ENCODE measurements around the gene AGAP1. TPM values are rescaled to one million over a fixed set of nuclear protein-coding genes. Genes with fewer than 3 reads are reported as not detected.

Gene AGAP1
- total RNA-seq, 2 donors from 2014 or later = 16.1 to 40.1 TPM

DNA sequence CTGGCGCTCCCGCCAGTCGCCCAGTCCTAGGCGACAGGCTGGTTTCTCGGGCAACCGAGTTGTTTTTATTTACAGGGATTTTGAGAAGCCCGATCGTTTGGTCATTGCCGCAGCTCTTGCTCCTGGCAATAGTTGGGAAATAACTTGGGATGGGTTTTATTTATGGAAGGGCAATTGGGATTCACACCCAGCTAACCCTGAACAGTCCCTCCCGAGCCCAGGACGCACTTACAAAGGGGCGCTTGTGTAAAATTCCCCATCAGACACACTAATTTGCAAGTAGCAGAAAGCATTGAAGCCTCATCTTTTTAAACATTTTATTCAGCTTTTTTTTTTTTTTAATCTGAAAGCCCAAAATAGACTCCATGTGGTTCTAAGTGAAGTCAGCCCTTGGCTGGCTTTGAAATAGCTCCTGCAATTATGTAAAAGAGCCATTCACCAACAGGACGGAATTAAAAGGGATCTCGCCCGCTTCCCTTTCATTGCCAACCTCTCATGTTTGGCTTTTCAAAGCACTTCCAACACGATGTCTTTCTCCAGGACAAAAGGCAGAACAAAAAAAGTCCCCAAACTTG, 677.9 kb downstream of the AGAP1 start:
- no peak overlapping the region for H3K4me3 ChIP-seq
- intact Hi-C loops (cut with DNase I) = no loop called here
- 11% methylated on average over 16 of the region's 16 CpGs for WGBS
- no peak for DNase-seq (ENCODE audit: low spot score)
- TF ChIP-seq, protein P1, sequence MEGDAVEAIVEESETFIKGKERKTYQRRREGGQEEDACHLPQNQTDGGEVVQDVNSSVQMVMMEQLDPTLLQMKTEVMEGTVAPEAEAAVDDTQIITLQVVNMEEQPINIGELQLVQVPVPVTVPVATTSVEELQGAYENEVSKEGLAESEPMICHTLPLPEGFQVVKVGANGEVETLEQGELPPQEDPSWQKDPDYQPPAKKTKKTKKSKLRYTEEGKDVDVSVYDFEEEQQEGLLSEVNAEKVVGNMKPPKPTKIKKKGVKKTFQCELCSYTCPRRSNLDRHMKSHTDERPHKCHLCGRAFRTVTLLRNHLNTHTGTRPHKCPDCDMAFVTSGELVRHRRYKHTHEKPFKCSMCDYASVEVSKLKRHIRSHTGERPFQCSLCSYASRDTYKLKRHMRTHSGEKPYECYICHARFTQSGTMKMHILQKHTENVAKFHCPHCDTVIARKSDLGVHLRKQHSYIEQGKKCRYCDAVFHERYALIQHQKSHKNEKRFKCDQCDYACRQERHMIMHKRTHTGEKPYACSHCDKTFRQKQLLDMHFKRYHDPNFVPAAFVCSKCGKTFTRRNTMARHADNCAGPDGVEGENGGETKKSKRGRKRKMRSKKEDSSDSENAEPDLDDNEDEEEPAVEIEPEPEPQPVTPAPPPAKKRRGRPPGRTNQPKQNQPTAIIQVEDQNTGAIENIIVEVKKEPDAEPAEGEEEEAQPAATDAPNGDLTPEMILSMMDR (IDR thresholded peaks at IDR 0.05) = no peak
- no peak for TF ChIP-seq POLR2AphosphoS5 (IDR thresholded peaks at IDR 0.05)
- TF ChIP-seq POLR2A (IDR thresholded peaks at IDR 0.05) = no peak
- no peaks in the 10 kb centered on the region for H3K9me3 ChIP-seq
- peaks cover 10% of the 10 kb centered on the region for H3K4me1 ChIP-seq (replicated peaks)
- no peak overlapping the region for H3K27ac ChIP-seq
- no peaks in the 10 kb centered on the region for H3K36me3 ChIP-seq
- H3K27me3 ChIP-seq (replicated peaks; ENCODE audit: insufficient read depth) = peaks cover 60% of the 10 kb centered on the region

DNA sequence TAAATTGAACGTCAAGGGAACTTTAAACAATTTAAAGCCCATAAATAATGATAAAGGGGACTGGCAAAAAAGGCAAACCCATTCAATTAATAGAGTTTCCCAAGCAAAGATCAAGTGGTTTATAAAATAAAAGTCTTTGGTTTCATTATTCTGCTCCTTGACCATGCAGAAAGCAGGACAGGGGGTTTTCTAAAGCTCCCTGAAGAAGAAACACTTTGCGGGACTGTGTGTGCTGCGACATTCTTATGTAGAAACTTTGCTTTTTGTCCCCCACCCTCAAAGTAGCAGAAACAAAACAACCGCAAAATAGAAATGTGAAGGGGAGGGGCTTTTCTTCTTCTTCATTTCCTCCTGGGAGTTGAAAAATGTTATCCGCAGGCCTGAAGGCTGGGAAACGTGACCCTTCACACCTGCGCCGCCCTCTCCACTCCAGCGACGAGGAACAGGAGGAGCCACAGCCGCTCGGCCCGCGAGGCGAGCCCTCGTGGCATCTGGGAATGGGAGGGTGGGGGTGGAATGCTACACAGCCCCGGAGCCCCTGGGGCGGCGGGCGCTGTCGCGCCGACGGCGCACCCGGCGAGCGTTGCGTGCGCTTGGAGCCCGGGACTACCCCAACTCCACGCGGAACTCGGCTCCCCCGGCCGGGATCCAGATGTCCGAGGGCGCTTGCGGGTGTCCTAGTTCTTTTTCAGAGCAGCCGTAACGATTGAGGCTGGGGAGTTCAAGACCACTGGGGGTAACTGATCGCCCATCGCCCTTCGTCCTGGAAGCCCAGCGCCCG, 678.6 kb downstream of the AGAP1 start:
- Histone ChIP-seq H3K9me3 (no peaks in the 10 kb centered on the region), H3K27me3 (replicated peaks; ENCODE audit: insufficient read depth) (peaks cover 62% of the 10 kb centered on the region), H3K27ac (no peak overlapping the region), H3K4me1 (replicated peaks) (peaks cover 3% of the 10 kb centered on the region), H3K36me3 (no peaks in the 10 kb centered on the region), H3K4me3 (no peak overlapping the region)
- DNase-seq (ENCODE audit: low spot score) = no peak
- intact Hi-C loops (cut with DNase I) = no loop called here
- whole genome bisulfite sequencing = 7% methylated on average over 46 of the region's 46 CpGs
- TF ChIP-seq, protein P1 (IDR thresholded peaks at IDR 0.05) = no peak
- TF ChIP-seq POLR2AphosphoS5 (IDR thresholded peaks at IDR 0.05) (no peak), POLR2A (IDR thresholded peaks at IDR 0.05) (no peak)

- Histone ChIP-seq H3K27me3 (replicated peaks; ENCODE audit: insufficient read depth) (peaks cover 62% of the 10 kb centered on the region), H3K27ac (no peak overlapping the region), H3K4me1 (replicated peaks) (no peaks in the 10 kb centered on the region), H3K9me3 (no peaks in the 10 kb centered on the region), H3K36me3 (no peaks in the 10 kb centered on the region), H3K4me3 (no peak overlapping the region)
- DNase-seq (ENCODE audit: low spot score) = no peak
- intact Hi-C loops (cut with DNase I) = no loop called here
- TF ChIP-seq POLR2A (IDR thresholded peaks at IDR 0.05) (no peak), POLR2AphosphoS5 (IDR thresholded peaks at IDR 0.05) (no peak)
- TF ChIP-seq, protein P1 (IDR thresholded peaks at IDR 0.05) = no peak
- 4% methylated on average over 55 of the region's 62 CpGs for WGBS
Measured at GRCh38 chr2:236173036-236173728, 679.3 kb downstream of the AGAP1 start.

- no peak for DNase-seq (ENCODE audit: low spot score)
- Histone ChIP-seq H3K4me3 (no peak overlapping the region), H3K36me3 (no peaks in the 10 kb centered on the region), H3K9me3 (no peaks in the 10 kb centered on the region), H3K27ac (no peak overlapping the region), H3K27me3 (replicated peaks; ENCODE audit: insufficient read depth) (peaks cover 60% of the 10 kb centered on the region), H3K4me1 (replicated peaks) (no peaks in the 10 kb centered on the region)
- 23% methylated on average over 18 of the region's 23 CpGs for WGBS
- intact Hi-C loops (cut with DNase I) = no loop called here
- TF ChIP-seq POLR2A (IDR thresholded peaks at IDR 0.05) (no peak), POLR2AphosphoS5 (IDR thresholded peaks at IDR 0.05) (no peak)
- TF ChIP-seq, protein P1 (IDR thresholded peaks at IDR 0.05) = no peak
Measured at GRCh38 chr2:236173729-236174607, 680.1 kb downstream of the AGAP1 start.
